K562 (cell line): ENCODE data around the gene SLC7A6OS.
"Not testable (repeated sequence)": the region's sequence is repeated elsewhere in the genome, so short reads cannot be mapped to it uniquely, and the experiment has no call there.

Experiments
- ARHGAP35 ChIP-seq: fragments of 450-650 bp; IDR thresholded peaks from 2 replicates; pipeline ENCODE4 v1.6.1; 2018; ENCODE audit not compliant: partially characterized antibody
- CBX3 ChIP-seq, 2 experiments: IDR thresholded peaks; 1 replicate in 1 of 2; 2 replicates in 1 of 2; pipeline ENCODE4 v1.6.1; 2012; ENCODE audit warnings: inconsistent platforms in 2 of 2, low read length in 2 of 2, borderline replicate concordance in 1 of 2, control low read depth in 1 of 2
- E2F8 ChIP-seq: fragments of 450-650 bp; IDR thresholded peaks from 2 replicates; pipeline ENCODE4 v1.7.1; 2018; ENCODE audit warnings: mild to moderate bottlenecking, low read depth; ENCODE audit not compliant: partially characterized antibody
- EHMT2 ChIP-seq: fragments of 450-650 bp; IDR thresholded peaks from 2 replicates; pipeline ENCODE4 v1.6.1; 2018; ENCODE audit warnings: antibody characterized with exemption
- FOXA1 ChIP-seq: fragments of 450-650 bp; IDR thresholded peaks from 2 replicates; pipeline ENCODE4 v1.6.1; 2016; ENCODE audit warnings: mild to moderate bottlenecking, borderline replicate concordance
- MAFK ChIP-seq: IDR thresholded peaks from 2 replicates; pipeline ENCODE4 v1.6.1; 2011; ENCODE audit warnings: low read length, improper control_type of control experiment
- RCOR1 ChIP-seq, 2 experiments: IDR thresholded peaks; 2 replicates each; pipeline ENCODE4 v1.6.1; 2012; ENCODE audit warnings: low read depth in 2 of 2, low read length in 2 of 2, borderline replicate concordance in 1 of 2, improper control_type of control experiment in 1 of 2
- SETDB1 ChIP-seq: IDR thresholded peaks from one replicate; pipeline ENCODE4 v1.6.1; 2012; ENCODE audit warnings: low read length, control low read depth, inconsistent platforms
- ZFP1 ChIP-seq: fragments of 450-650 bp; formaldehyde crosslinking; IDR thresholded peaks from 2 replicates; pipeline ENCODE4 v1.4.0; 2020; ENCODE audit warnings: mild to moderate bottlenecking, mixed read lengths
- ZNF232 ChIP-seq: sonication (generic); formaldehyde crosslinking; IDR thresholded peaks from 2 replicates; pipeline ENCODE4 v1.8.0; 2022; ENCODE audit warnings: mild to moderate bottlenecking, missing genetic modification reagents
- ZNF512 ChIP-seq: IDR thresholded peaks from 2 replicates; pipeline ENCODE4 v1.6.1; 2016; ENCODE audit warnings: missing genetic modification characterization, missing compliant biosample characterization
- ZNF57 ChIP-seq: fragments of 450-650 bp; formaldehyde crosslinking; IDR thresholded peaks from 2 replicates; pipeline ENCODE4 v1.4.0; 2020; ENCODE audit warnings: mild to moderate bottlenecking, moderate library complexity
- TF ChIP-seq, protein P1 (sequence below), 3 experiments: IDR thresholded peaks in 2 of 3; conservative IDR thresholded peaks in 1 of 3; 2 replicates each; pipeline ENCODE4 v1.5.1; 2011 to 2012; ENCODE audit warnings: low read length in 3 of 3, mild to moderate bottlenecking in 3 of 3, control low read depth in 2 of 3, improper control_type of control experiment in 1 of 3, inconsistent platforms in 1 of 3, low read depth in 1 of 3, mixed read lengths in 1 of 3, moderate library complexity in 1 of 3; ENCODE audit not compliant: insufficient read depth in 2 of 3
- TF ChIP-seq, protein P2 (sequence below): sonication (generic); formaldehyde crosslinking; IDR thresholded peaks from 2 replicates; pipeline ENCODE4 v1.8.0; 2022; ENCODE audit warnings: mild to moderate bottlenecking, missing genetic modification reagents, borderline replicate concordance

- TF ChIP-seq MAFK; EHMT2; RCOR1 (IDR thresholded peaks at IDR 0.05; ENCODE audit: borderline replicate concordance in 1 of 2, low read depth in 2 of 2, low read length in 2 of 2); SETDB1; E2F8; ZNF57; ARHGAP35; CBX3 (IDR thresholded peaks at IDR 0.05; ENCODE audit: borderline replicate concordance in 1 of 2, low read length in 2 of 2); ZNF232 (CRISPR knock-in tag); FOXA1; ZNF512; ZFP1 (CRISPR knock-in tag): not testable (repeated sequence)
- TF ChIP-seq, protein P1, sequence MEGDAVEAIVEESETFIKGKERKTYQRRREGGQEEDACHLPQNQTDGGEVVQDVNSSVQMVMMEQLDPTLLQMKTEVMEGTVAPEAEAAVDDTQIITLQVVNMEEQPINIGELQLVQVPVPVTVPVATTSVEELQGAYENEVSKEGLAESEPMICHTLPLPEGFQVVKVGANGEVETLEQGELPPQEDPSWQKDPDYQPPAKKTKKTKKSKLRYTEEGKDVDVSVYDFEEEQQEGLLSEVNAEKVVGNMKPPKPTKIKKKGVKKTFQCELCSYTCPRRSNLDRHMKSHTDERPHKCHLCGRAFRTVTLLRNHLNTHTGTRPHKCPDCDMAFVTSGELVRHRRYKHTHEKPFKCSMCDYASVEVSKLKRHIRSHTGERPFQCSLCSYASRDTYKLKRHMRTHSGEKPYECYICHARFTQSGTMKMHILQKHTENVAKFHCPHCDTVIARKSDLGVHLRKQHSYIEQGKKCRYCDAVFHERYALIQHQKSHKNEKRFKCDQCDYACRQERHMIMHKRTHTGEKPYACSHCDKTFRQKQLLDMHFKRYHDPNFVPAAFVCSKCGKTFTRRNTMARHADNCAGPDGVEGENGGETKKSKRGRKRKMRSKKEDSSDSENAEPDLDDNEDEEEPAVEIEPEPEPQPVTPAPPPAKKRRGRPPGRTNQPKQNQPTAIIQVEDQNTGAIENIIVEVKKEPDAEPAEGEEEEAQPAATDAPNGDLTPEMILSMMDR (IDR thresholded peaks at IDR 0.05 in 2 of 3, conservative IDR thresholded peaks at IDR 0.05 in 1 of 3; ENCODE audit: insufficient read depth in 2 of 3, low read depth in 1 of 3, low read length in 3 of 3), result not testable (repeated sequence)
- TF ChIP-seq, protein P2, sequence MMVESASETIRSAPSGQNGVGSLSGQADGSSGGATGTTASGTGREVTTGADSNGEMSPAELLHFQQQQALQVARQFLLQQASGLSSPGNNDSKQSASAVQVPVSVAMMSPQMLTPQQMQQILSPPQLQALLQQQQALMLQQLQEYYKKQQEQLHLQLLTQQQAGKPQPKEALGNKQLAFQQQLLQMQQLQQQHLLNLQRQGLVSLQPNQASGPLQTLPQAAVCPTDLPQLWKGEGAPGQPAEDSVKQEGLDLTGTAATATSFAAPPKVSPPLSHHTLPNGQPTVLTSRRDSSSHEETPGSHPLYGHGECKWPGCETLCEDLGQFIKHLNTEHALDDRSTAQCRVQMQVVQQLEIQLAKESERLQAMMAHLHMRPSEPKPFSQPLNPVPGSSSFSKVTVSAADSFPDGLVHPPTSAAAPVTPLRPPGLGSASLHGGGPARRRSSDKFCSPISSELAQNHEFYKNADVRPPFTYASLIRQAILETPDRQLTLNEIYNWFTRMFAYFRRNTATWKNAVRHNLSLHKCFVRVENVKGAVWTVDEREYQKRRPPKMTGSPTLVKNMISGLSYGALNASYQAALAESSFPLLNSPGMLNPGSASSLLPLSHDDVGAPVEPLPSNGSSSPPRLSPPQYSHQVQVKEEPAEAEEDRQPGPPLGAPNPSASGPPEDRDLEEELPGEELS, result not testable (repeated sequence)
Observed at GRCh38 chr16:68288796-68289195, 21.9 kb downstream of the SLC7A6OS start.
